ENCODE data around the gene NKD1.
"Not testable (repeated sequence)": the region's sequence is repeated elsewhere in the genome, so short reads cannot be mapped to it uniquely, and the experiment has no call there.

NKD1 gene

DNA sequence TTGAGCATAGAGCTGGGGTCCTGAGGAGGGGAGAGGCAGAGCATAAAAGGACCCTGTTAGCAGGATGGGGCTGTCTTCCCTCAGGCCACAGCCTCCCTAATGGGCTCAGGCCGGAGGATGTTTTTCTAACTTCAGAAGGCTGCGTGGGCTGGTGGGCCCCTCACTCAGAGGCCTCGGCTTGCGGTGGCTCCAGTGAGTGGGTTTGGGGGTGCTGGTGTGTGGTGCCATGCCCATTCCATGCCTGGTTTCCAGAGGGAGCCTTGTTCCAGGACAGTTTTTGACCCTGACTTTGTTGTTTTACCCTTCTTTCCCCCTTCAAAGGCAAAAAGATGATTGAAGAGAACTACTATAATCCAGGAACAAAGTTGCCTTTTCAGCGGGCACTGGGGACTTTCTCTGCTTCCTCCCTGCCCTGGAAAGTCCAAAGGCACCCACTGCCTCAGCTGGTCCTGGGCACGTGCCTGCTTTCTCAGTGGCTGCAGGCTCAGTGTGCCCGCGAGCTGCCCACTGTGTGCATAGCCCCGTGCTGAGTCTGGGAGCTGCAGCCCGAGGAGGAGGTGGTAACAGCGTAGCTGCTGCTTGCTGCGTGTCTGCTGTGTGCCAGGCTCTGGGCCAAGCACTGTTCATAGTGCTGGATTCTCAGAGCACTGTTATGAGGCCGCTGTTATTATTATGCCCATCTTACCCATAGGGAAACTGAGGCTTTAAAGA, 11.8 kb downstream of the NKD1 start:
- no peak for DNase-seq

DNA sequence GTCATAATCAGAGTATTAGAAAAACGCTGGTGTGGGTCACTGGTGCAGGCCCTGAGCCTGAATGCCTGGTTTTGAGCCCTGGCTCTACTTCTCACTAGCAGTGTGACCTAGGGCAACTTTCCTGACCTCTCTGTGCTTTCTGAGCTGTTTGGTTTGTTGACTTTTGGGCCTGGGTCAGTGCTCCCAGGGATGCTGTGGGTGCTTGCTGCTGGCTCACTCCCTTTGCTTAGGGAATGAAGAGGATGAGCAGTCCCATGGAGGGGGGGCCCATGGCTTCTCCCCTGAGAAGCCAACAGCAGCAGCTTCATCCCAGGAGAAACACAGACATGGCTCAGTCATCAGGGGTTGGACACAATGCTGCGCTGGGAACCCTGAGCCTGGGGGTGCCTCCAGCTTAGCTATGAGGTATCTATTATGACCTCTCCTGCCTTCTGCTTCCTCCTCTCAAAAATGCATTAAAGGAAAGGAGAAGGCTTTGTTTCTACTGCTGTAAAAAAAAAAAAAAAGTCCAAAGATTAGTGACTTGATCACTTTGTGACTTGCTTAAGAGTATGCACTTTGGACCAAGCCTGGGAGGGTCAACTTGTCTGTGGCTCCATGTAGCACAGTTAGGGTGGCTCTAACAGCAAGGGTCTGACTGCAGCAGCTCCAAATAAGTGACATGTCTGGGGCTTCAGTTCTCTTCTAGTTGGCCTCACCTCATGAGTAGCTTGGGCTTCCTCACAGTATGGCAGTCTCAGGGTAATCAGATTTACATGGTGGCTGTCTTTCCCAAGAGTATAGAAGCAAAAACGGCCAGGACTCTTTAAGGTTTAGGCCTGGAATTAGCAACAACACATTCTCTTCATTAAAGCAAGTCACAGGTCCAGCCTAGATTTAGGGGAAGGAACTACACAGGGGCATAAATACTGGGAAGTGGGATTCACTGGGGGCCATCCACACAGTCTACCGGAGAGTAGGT, 13.0 kb downstream of the NKD1 start:
- DNase-seq, result no peak

DNA sequence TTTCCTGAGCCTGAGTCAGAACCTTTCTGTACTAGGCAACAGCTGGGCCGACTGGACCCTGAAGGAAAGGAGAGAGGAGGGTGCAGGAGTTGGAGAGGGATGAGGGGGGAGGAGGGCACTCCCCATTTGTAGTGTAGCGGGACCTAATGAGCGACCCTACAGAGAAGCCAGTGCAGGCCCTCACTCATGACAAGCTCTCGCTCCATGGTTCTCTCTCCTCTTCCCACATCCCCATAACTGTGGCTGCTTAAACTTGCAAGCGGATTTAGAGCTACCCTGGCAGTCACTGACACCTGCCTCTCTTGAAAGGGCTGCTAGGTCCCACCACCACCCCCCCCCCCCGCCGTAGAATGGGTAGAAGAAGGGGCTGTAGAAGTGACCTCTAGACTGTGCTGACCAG, 14.5 kb downstream of the NKD1 start:
- no peak for DNase-seq

GRCh38 chr16:50563989-50564388, 15.8 kb downstream of the NKD1 start:
- DNase-seq, result no peak

DNA sequence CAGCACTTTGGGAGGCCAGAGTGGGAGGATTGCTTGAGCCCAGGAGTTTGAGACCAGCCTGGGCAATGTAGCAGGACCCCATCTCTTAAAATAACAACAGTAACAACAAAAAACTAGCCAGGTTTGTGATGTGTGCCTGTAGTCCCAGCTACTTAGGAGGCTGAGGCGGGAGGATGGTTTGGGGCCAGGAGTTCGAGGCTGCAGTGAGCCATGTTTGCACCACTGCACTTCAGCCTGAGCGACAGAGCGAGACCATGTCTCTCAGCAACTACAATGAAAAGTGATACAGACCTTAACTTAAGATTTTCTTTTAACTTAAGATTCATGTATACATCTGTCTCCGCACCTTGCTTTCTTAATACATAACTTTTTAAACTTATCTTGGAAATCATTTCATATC, 17.2 kb downstream of the NKD1 start:
- DNase-seq, result no peak

GRCh38 chr16:50566014-50566962, 18.1 kb downstream of the NKD1 start:
- DNase-seq, result no peak

DNA sequence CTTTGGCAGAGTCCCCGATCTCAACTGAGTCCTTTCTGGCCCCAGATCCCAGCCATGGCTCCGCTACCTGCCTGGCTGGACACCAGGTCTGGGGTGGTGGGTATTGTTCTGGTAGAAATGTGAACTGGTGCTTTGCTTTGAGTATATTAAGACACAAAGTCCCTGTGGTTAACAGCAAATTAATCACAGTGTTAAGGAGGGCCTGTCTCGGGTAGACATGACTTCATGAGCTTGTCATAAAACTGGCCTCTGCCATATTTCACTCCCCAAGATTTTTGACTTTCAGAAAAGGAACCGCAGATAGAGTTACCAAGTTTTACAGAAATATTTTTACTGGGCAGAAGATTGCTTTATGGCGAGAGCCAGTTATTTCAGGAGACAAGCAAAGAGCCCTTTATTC, 19.5 kb downstream of the NKD1 start:
- DNase-seq, result no peak

DNA sequence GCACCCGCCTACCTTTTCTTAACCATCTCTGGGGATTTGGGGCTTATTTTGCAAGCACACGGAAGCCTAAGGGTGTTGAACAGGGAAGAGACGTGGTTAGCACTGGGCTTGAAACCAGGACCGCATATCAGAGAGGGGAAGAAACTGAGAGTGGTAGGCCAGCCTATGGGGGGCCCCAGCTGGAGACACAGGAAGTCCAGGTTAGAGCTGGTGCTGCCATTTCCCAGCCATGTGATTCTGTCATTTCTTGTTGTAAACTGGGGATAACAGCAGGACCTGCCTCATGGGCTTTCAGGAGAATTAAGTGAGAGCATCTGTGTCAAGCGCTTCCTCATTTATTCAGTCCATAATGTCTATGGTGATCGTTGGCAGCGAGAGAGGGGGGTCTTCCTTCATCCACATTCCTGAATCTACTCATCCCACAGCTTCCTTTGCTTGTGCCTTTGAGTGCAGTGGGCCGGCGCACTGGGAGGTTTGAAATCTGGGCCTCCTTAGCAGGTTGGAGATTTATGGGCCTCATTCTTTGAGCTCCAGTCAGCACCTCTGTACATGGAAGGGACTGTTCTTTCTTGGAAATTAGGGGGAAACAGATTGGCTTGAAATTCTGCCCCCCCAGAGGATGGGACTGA, 20.1 kb downstream of the NKD1 start:
- DNase-seq, result no peak

DNA sequence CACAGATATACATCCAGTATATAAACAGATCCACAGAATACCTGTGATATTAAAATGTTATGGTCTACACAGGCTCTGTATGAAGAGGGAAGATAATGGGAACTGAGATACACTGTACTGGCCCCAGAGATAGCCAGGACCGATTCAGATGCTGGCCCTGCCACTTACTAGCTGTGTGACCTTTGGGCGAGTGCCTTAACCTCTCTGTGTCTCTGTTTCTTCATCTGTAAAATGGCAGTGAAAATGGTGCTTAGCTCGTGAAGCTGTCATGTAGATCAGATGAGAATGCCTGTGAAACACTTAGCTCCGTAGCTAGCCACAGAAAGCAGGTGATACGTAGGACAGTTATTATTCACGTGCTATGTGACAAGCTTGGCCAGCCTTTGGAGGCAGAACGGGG, 22.2 kb downstream of the NKD1 start:
- no peak for DNase-seq

GRCh38 chr16:50570808-50571598, 22.8 kb downstream of the NKD1 start:
- no peak for DNase-seq

DNA sequence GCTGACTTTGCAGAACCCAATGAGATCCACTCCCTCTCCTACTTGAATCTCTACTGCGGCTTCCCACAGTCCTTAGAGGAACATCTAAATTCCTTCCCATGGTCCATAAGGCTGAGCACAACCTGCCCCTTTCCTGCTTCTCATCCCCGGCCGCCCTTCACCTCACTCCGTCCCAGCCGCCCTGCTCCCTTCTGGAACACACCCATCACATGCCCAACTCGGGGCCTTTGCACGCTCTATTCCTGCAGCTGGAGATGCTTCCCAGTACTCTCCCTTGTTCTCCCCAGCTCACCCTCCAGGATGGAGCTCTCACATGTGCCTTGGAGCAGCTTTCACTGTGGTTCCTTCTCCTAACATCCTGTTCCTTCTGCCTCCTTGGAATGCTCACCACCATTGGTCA, 23.6 kb downstream of the NKD1 start:
- DNase-seq, result no peak

DNA sequence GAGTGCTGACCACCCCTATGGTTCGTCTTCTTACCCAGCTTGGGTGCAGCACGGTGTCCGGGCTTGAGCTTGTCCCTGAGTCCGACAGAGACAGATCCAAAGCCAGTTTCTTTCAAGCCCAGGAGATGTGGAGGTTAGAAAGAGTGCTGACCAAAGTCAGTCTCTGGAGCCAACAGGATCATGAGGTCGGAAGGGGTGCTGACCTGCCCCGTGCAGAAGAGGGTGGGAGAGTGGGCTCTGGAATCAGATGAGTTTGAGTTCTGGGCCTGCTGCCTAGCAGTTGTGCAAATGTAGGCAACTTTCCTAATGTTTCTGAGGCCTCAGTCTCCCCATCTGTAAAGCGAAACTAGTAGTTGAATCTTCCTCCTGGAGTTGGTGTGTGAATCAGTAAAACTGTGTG, 24.5 kb downstream of the NKD1 start:
- DNase-seq, result no peak

GRCh38 chr16:50573279-50573678, 25.1 kb downstream of the NKD1 start:
- no peak for DNase-seq

DNA sequence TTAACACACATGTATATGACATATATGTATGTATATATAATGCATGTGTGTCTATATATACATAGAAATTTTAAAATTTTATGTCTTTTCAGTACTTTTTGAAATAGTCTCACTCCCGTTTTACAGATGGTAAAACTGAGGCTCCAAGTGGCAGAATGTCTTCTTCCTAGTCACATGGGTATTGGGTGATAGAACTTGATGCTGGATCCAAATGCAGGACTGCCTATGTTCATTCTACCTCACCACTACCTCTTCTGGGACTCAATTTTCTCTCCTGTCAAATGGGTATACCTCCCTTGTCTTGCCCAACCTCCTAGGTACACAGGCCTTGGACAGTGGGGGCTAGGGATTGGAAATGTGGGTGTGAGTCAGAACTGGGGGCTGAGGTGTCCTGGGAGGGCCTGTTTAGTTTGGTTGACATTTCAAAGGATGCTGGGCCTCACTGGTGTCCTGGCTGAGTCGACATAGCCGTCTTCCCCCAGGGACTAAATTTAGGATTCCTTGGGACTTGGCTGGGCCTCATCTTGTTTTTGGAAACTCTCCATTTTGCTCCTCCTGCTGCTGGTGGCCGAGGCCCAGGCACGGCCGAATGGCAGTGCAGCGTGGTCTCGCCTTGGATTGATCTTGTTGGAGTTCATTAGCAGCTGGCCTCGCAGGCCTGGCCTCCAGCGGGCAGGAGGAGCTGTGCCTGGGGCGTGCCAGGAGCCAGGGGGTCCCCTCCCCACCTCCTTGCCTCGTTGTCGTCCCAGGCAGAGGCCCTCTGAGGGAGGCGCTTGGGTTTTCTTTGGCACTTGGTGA, 25.9 kb downstream of the NKD1 start:
- DNase-seq, result no peak

GRCh38 chr16:50574745-50575136, 26.5 kb downstream of the NKD1 start:
- no peak for DNase-seq

DNA sequence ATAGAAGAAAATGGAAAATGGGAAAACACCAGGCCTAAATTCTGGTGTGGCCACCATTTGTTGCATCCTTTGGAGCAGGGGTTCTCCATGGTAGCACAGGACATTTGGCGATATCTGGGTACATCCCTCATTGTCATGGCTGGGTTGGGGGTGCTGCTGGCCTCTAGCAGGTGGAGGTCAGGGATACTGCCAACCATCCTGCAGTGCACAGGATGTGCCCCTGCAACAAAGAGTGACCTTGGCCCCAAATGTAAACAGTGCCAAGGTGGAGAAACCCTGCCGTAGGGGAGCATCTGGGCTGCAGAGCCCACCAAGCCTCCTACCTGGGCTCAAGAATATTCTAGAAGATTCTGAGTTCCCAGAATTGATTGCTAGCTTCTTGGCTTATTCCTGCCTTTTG, 27.5 kb downstream of the NKD1 start:
- DNase-seq, result no peak

GRCh38 chr16:50576403-50577113, 28.4 kb downstream of the NKD1 start:
- no peak for DNase-seq

GRCh38 chr16:50578137-50578536, 29.9 kb downstream of the NKD1 start:
- DNase-seq, result no peak

GRCh38 chr16:50579373-50579772, 31.2 kb downstream of the NKD1 start:
- DNase-seq, result not testable (repeated sequence)

- no peak for DNase-seq
Observed at GRCh38 chr16:50580180-50580798, 32.1 kb downstream of the NKD1 start.
